HepG2 (cell line): ENCODE measurements around the gene HSD11B2. TPM values are rescaled to one million over a fixed set of nuclear protein-coding genes. Genes with fewer than 3 reads are reported as not detected.

Experiments
- ELF4 ChIP-seq: sonication (generic); formaldehyde crosslinking; IDR thresholded peaks from 2 replicates; pipeline ENCODE4 v1.5.0; 2020; ENCODE audit warnings: missing genetic modification reagents, mild to moderate bottlenecking, moderate library complexity, borderline replicate concordance
- GTF2F1 ChIP-seq: fragments of 150-350 bp; IDR thresholded peaks from 2 replicates; pipeline ENCODE4 v1.6.1; 2014; ENCODE audit warnings: low read length
- HNF4G ChIP-seq, 2 experiments: sonication (generic) in 1 of 2; formaldehyde crosslinking in 1 of 2; IDR thresholded peaks; 2 replicates each; pipeline versions ENCODE4 v1.4.0 to v1.6.1; 2011 to 2020; ENCODE audit warnings: borderline replicate concordance in 2 of 2, low read depth in 2 of 2, mild to moderate bottlenecking in 2 of 2, low read length in 1 of 2, missing genetic modification reagents in 1 of 2, moderate library complexity in 1 of 2
- MAFK ChIP-seq, 2 experiments: IDR thresholded peaks in 1 of 2; conservative IDR thresholded peaks in 1 of 2; 2 replicates each; pipeline ENCODE4 v1.6.1; 2011; ENCODE audit warnings: improper control_type of control experiment in 2 of 2, low read length in 2 of 2
- POLR2AphosphoS2 ChIP-seq: IDR thresholded peaks from 2 replicates; pipeline ENCODE4 v1.6.1; 2011; ENCODE audit warnings: low read depth, low read length, improper control_type of control experiment
- RFXAP ChIP-seq: sonication (generic); formaldehyde crosslinking; IDR thresholded peaks from 2 replicates; pipeline ENCODE4 v1.4.0; 2020; ENCODE audit warnings: missing genetic modification reagents, borderline replicate concordance
- SKI ChIP-seq: fragments of 450-650 bp; IDR thresholded peaks from one replicate; pipeline ENCODE4 v1.6.1; 2018; ENCODE audit warnings: mild to moderate bottlenecking; ENCODE audit not compliant: partially characterized antibody
- SMAD3 ChIP-seq: sonication (generic); formaldehyde crosslinking; IDR thresholded peaks from 2 replicates; pipeline ENCODE4 v1.4.0; 2020; ENCODE audit warnings: missing genetic modification reagents
- SMAD9 ChIP-seq: sonication (generic); formaldehyde crosslinking; IDR thresholded peaks from 2 replicates; pipeline ENCODE4 v1.5.1; 2020; ENCODE audit warnings: mild to moderate bottlenecking, missing genetic modification reagents
- TMF1 ChIP-seq: sonication (generic); formaldehyde crosslinking; IDR thresholded peaks from 2 replicates; pipeline ENCODE4 v1.8.1; 2022; ENCODE audit warnings: low read depth, missing genetic modification reagents
- TRAFD1 ChIP-seq: sonication (generic); formaldehyde crosslinking; IDR thresholded peaks from 2 replicates; pipeline ENCODE4 v1.5.1; 2020; ENCODE audit warnings: missing genetic modification reagents, mild to moderate bottlenecking, borderline replicate concordance
- ZBTB7A ChIP-seq: sonication (generic); formaldehyde crosslinking; IDR thresholded peaks from 2 replicates; pipeline ENCODE4 v1.8.0; 2022; ENCODE audit warnings: mild to moderate bottlenecking, missing genetic modification reagents
- ZNF670 ChIP-seq: sonication (generic); formaldehyde crosslinking; IDR thresholded peaks from 2 replicates; pipeline ENCODE4 v1.8.0; 2022; ENCODE audit warnings: mild to moderate bottlenecking, missing genetic modification reagents, borderline replicate concordance
- polyA plus RNA-seq, 8 experiments: library from polyadenylated mRNA; depleted of rRNA in 3 of 8; stranded (reverse) in 7 of 8; unstranded in 1 of 8; fragments of >200 nt; fragmentation: Illumina TruSeq in 4 of 8; extraction: Trizol in 4 of 8; gene quantifications; 2 replicates each; pipeline versions ENCODE4 v1.2.1 to v1.2.3, GENCODE V29; 2011 to 2016; ENCODE audit warnings: low read depth in 4 of 8, missing spikeins in 1 of 8, mixed read lengths in 1 of 8; ENCODE audit not compliant: insufficient read depth in 1 of 8
- total RNA-seq, 5 experiments: library from RNA; depleted of rRNA; stranded (reverse); fragments of >200 nt; fragmentation: Illumina TruSeq; extraction: Trizol; gene quantifications; 2 replicates each; pipeline ENCODE4 v1.2.3, GENCODE V29; 2016; ENCODE audit warnings: low read depth in 1 of 5
- TF ChIP-seq, protein P1 (sequence below): sonication (generic); formaldehyde crosslinking; conservative IDR thresholded peaks from 2 replicates; pipeline ENCODE4 v1.8.0; 2022; ENCODE audit warnings: missing genetic modification reagents
- TF ChIP-seq, protein P2 (sequence below): sonication (generic); formaldehyde crosslinking; conservative IDR thresholded peaks from 2 replicates; pipeline ENCODE4 v1.4.0; 2020; ENCODE audit warnings: missing genetic modification reagents
- TF ChIP-seq, protein P3 (sequence below): IDR thresholded peaks from 2 replicates; pipeline ENCODE4 v1.6.1; 2016; ENCODE audit warnings: low read depth, control low read depth
- TF ChIP-seq, protein P4 (sequence below): sonication (generic); formaldehyde crosslinking; IDR thresholded peaks from 2 replicates; pipeline ENCODE4 v1.8.0; 2022; ENCODE audit warnings: mild to moderate bottlenecking, missing genetic modification reagents, moderate library complexity
- TF ChIP-seq, protein P5 (sequence below): sonication (generic); formaldehyde crosslinking; IDR thresholded peaks from 2 replicates; pipeline ENCODE4 v1.8.1; 2023; ENCODE audit warnings: mild to moderate bottlenecking, missing genetic modification reagents

Gene HSD11B2
- total and polyA plus RNA-seq, 2 of the 13 experiments (the other 11 are each of a cell fraction or from before 2014, with no cell fraction given): 8.9 to 13.6 TPM

DNA sequence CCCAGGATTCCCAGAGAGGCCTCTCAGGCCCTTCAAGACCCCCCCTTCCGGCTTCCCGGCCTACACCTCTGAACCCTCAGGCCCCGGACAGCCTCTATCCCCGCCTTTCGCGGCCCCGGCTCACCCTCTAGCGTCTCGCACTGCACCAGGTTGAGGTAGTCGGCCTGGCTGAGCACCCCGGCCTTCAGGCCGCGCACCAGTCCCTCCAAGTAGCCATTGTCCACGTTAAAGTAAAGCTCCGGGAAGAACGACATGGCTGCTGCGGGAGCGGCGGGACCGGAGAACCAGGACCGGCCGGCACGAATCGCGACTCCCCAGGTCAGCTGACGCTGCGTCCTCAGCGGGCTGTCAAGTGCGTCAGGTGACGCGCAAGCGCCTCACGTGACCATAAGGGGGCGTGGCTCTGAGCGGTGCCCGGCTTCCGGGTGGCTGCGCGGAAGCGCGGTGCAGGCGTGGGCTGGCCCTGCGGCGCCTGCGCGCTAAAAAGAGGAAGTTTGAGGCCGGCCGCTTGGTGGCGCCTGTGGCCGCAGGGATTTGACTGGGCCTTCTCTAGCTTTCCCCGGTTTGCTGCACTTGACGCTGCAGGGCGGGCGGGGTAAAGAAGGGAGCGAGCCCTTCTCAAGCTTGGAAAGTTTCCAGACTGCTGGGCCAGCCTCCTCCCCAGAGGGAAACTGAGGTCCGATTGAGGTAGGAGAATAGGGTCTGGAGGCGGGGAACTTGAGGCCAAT is 50.1 kb downstream of the HSD11B2 start, which contains the start of gene ATP6V0D1 (continued):
- TF ChIP-seq HNF4G (IDR thresholded peaks at IDR 0.05; ENCODE audit: borderline replicate concordance, low read depth, low read length) (peak; percentile 4; the same call in 1 of the 2 replicates), HNF4G (CRISPR knock-in tag; IDR thresholded peaks at IDR 0.05; ENCODE audit: borderline replicate concordance, low read depth) (no peak; the same call in 1 of the 2 replicates), TRAFD1 (CRISPR knock-in tag) (peak; percentile 27; the same call in 1 of the 2 replicates), ZNF670 (CRISPR knock-in tag) (peak; percentile 80; the same call in 1 of the 2 replicates), RFXAP (peak; percentile 86), POLR2AphosphoS2 (peak; percentile 36; the same call in 1 of the 2 replicates), SKI (peak; percentile 56), TMF1 (CRISPR knock-in tag) (peak; percentile 93), GTF2F1 (peak; percentile 86; the same call in 1 of the 2 replicates), SMAD9 (CRISPR knock-in tag) (no peak), SMAD3 (CRISPR knock-in tag) (peak; percentile 78), ELF4 (CRISPR knock-in tag) (peak; percentile 100), ZBTB7A (peak; percentile 90), MAFK (conservative IDR thresholded peaks at IDR 0.05 in 1 of 2, IDR thresholded peaks at IDR 0.05 in 1 of 2; ENCODE audit: low read length in 2 of 2) (no peak)
- TF ChIP-seq, protein P1, sequence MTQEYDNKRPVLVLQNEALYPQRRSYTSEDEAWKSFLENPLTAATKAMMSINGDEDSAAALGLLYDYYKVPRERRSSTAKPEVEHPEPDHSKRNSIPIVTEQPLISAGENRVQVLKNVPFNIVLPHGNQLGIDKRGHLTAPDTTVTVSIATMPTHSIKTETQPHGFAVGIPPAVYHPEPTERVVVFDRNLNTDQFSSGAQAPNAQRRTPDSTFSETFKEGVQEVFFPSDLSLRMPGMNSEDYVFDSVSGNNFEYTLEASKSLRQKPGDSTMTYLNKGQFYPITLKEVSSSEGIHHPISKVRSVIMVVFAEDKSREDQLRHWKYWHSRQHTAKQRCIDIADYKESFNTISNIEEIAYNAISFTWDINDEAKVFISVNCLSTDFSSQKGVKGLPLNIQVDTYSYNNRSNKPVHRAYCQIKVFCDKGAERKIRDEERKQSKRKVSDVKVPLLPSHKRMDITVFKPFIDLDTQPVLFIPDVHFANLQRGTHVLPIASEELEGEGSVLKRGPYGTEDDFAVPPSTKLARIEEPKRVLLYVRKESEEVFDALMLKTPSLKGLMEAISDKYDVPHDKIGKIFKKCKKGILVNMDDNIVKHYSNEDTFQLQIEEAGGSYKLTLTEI (CRISPR knock-in tag): no peak
- TF ChIP-seq, protein P2, sequence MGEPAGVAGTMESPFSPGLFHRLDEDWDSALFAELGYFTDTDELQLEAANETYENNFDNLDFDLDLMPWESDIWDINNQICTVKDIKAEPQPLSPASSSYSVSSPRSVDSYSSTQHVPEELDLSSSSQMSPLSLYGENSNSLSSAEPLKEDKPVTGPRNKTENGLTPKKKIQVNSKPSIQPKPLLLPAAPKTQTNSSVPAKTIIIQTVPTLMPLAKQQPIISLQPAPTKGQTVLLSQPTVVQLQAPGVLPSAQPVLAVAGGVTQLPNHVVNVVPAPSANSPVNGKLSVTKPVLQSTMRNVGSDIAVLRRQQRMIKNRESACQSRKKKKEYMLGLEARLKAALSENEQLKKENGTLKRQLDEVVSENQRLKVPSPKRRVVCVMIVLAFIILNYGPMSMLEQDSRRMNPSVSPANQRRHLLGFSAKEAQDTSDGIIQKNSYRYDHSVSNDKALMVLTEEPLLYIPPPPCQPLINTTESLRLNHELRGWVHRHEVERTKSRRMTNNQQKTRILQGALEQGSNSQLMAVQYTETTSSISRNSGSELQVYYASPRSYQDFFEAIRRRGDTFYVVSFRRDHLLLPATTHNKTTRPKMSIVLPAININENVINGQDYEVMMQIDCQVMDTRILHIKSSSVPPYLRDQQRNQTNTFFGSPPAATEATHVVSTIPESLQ (CRISPR knock-in tag): peak; percentile 64; the same call in 1 of the 2 replicates
- TF ChIP-seq, protein P3, sequence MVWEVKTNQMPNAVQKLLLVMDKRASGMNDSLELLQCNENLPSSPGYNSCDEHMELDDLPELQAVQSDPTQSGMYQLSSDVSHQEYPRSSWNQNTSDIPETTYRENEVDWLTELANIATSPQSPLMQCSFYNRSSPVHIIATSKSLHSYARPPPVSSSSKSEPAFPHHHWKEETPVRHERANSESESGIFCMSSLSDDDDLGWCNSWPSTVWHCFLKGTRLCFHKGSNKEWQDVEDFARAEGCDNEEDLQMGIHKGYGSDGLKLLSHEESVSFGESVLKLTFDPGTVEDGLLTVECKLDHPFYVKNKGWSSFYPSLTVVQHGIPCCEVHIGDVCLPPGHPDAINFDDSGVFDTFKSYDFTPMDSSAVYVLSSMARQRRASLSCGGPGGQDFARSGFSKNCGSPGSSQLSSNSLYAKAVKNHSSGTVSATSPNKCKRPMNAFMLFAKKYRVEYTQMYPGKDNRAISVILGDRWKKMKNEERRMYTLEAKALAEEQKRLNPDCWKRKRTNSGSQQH (CRISPR knock-in tag): peak; percentile 93; the same call in 1 of the 2 replicates
- TF ChIP-seq, protein P4, sequence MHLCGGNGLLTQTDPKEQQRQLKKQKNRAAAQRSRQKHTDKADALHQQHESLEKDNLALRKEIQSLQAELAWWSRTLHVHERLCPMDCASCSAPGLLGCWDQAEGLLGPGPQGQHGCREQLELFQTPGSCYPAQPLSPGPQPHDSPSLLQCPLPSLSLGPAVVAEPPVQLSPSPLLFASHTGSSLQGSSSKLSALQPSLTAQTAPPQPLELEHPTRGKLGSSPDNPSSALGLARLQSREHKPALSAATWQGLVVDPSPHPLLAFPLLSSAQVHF: peak; percentile 70; the same call in 1 of the 2 replicates
- TF ChIP-seq, protein P5, sequence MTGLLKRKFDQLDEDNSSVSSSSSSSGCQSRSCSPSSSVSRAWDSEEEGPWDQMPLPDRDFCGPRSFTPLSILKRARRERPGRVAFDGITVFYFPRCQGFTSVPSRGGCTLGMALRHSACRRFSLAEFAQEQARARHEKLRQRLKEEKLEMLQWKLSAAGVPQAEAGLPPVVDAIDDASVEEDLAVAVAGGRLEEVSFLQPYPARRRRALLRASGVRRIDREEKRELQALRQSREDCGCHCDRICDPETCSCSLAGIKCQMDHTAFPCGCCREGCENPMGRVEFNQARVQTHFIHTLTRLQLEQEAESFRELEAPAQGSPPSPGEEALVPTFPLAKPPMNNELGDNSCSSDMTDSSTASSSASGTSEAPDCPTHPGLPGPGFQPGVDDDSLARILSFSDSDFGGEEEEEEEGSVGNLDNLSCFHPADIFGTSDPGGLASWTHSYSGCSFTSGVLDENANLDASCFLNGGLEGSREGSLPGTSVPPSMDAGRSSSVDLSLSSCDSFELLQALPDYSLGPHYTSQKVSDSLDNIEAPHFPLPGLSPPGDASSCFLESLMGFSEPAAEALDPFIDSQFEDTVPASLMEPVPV (CRISPR knock-in tag): peak; percentile 98
